Ishikawa (cell line): ENCODE data around the gene KLK10.

ENCODE experiments used
- CEBPB ChIP-seq: IDR thresholded peaks from 2 replicates; pipeline ENCODE4 v1.6.1; 2012
- CREB1 ChIP-seq: IDR thresholded peaks from 2 replicates; pipeline ENCODE4 v1.6.1; 2012; ENCODE audit warnings: low read depth
- EP300 ChIP-seq: IDR thresholded peaks from 2 replicates; pipeline ENCODE4 v1.6.1; 2012; ENCODE audit warnings: borderline replicate concordance
- NFIC ChIP-seq: IDR thresholded peaks from 2 replicates; pipeline ENCODE4 v1.6.1; 2012
- RAD21 ChIP-seq: IDR thresholded peaks from 2 replicates; pipeline ENCODE4 v1.6.1; 2012; ENCODE audit warnings: low read depth
- TAF1 ChIP-seq: IDR thresholded peaks from 2 replicates; pipeline ENCODE4 v1.6.1; 2012; ENCODE audit warnings: low read depth, mild to moderate bottlenecking
- TCF12 ChIP-seq: IDR thresholded peaks from 2 replicates; pipeline ENCODE4 v1.6.1; 2012; ENCODE audit warnings: low read depth
- YY1 ChIP-seq: IDR thresholded peaks from 2 replicates; pipeline ENCODE4 v1.6.1; 2012; ENCODE audit warnings: low read depth
- TF ChIP-seq, protein P1 (sequence below): IDR thresholded peaks from 2 replicates; pipeline ENCODE4 v1.6.1; 2012
- TF ChIP-seq, protein P2 (sequence below): IDR thresholded peaks from 2 replicates; pipeline ENCODE4 v1.6.1; 2012; ENCODE audit warnings: low read depth, mild to moderate bottlenecking
- TF ChIP-seq, protein P3 (sequence below): IDR thresholded peaks from 2 replicates; pipeline ENCODE4 v1.6.1; 2012

GRCh38 chr19:51059715-51060114, 40.2 kb upstream of the KLK10 start:
- no peak for TF ChIP-seq NFIC
- TF ChIP-seq RAD21 = no peak
- no peak for TF ChIP-seq EP300
- TF ChIP-seq YY1 = no peak
- TF ChIP-seq, protein P1, sequence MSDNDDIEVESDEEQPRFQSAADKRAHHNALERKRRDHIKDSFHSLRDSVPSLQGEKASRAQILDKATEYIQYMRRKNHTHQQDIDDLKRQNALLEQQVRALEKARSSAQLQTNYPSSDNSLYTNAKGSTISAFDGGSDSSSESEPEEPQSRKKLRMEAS = no peak
- TF ChIP-seq TAF1 = no peak
- TF ChIP-seq CEBPB = no peak
- no peak for TF ChIP-seq TCF12
- TF ChIP-seq, protein P2, sequence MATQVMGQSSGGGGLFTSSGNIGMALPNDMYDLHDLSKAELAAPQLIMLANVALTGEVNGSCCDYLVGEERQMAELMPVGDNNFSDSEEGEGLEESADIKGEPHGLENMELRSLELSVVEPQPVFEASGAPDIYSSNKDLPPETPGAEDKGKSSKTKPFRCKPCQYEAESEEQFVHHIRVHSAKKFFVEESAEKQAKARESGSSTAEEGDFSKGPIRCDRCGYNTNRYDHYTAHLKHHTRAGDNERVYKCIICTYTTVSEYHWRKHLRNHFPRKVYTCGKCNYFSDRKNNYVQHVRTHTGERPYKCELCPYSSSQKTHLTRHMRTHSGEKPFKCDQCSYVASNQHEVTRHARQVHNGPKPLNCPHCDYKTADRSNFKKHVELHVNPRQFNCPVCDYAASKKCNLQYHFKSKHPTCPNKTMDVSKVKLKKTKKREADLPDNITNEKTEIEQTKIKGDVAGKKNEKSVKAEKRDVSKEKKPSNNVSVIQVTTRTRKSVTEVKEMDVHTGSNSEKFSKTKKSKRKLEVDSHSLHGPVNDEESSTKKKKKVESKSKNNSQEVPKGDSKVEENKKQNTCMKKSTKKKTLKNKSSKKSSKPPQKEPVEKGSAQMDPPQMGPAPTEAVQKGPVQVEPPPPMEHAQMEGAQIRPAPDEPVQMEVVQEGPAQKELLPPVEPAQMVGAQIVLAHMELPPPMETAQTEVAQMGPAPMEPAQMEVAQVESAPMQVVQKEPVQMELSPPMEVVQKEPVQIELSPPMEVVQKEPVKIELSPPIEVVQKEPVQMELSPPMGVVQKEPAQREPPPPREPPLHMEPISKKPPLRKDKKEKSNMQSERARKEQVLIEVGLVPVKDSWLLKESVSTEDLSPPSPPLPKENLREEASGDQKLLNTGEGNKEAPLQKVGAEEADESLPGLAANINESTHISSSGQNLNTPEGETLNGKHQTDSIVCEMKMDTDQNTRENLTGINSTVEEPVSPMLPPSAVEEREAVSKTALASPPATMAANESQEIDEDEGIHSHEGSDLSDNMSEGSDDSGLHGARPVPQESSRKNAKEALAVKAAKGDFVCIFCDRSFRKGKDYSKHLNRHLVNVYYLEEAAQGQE = no peak
- TF ChIP-seq, protein P3, sequence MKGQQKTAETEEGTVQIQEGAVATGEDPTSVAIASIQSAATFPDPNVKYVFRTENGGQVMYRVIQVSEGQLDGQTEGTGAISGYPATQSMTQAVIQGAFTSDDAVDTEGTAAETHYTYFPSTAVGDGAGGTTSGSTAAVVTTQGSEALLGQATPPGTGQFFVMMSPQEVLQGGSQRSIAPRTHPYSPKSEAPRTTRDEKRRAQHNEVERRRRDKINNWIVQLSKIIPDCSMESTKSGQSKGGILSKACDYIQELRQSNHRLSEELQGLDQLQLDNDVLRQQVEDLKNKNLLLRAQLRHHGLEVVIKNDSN = no peak
- no peak for TF ChIP-seq CREB1
